Kasumi-1 (cell line): Measurements from ENCODE around the gene LAMC2.
"Not testable (repeated sequence)": the region's sequence is repeated elsewhere in the genome, so short reads cannot be mapped to it uniquely, and the experiment has no call there.

ENCODE experiments used
- DNase-seq, 2 experiments: peaks; one replicate each; lab custom pipeline; 2025; lab: John Stamatoyannopoulos, UW

The LAMC2 gene

DNA sequence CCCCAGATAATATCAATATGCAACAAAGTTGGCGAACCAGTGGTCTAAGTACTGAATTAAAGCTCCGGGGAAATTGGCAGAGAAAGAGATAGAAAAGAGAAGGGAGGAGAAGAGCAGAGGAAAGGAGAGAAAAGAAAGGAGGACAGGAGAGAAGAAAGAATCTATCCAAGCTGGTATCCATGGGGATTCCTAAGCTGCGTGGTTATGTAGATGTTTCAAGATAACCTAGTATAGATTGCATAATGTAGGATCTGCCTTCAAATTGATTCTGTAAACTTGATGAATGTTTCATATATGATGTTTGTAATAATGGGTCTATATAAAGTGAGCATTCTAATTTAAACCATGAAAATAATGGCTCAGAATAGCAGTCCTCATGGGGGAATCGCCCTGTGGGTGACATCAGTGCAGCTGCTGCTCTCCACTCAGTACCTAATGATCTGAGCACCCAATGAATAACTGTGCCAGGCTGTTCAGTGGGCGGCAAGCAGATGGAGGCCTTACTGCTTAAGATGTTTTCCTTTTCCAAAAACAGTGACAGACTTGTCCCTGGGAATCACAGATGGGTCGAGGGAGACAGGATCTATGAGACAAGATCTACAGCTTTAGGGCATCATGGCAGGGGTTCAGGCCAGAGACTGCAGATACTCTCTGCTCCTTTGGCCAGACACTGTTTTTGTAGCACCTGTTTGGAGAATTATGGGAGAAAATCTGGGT lies 78.0 kb downstream of the LAMC2 start:
- no peak for DNase-seq

DNA sequence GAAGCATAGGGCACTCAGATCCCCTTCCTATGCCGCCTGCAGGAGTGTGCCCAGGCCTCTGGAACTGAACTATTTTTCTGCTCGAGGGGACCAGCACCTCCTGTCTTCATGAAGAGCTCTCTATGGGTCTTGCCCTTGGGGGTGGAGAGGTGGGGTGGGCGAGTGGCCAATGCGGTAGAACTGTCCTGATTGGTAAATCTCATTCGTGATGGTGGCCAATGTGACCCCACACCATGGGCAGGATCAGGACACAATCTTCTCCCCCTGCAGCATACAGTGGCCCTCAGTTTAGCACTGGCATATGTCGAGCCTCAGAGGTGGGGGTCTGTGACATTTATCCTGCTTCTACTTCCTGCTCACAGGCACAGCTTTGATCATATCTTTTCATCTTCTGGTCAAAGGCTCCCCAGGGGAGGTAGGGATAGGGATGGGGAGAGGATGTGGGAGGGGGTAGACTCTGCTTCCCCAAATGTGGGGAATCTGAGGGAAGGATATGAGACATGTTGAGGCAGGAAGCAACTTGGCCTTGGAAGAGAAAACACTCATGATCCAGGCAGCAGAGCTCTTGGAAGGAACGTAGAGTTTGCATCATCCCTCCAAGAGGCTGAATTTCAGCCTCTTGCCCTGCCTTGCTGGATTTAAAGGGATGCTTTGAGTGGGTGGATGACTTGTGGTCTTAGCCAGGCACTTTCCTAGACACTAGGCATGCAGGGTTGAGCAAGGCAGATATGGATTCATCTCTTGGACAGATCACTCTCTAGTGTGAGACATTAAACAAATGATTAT lies 81.8 kb downstream of the LAMC2 start:
- DNase-seq, result no peak

DNA sequence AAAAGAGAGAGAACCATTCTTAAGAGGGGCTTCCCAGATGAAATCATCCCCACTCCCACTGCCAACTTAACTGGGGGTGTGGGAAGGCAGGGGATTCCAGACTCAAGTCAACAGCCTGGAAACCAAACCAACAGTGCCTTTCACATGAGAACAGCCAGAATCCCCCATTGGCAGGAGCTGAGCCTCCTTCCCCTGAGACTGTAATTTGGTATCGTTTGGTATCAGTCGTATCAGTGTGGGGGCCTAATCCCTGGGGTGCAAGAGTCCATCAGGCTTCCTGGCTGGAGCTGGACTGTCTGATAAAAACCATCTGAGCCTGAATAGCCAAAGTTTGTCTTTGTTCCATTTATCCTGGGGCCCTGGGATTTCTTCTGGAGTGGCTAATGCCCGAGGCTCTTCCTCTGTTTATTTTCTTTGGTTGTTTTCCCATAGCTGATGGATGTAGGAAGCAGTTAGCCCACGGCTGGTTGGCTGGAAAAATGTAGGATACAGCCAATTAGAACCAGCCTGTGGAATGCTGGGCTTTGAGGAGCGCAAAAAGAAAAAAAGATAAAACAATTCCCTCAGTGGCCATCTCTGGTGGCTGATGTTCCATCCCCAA lies 84.6 kb downstream of the LAMC2 start:
- DNase-seq, result no peak

DNA sequence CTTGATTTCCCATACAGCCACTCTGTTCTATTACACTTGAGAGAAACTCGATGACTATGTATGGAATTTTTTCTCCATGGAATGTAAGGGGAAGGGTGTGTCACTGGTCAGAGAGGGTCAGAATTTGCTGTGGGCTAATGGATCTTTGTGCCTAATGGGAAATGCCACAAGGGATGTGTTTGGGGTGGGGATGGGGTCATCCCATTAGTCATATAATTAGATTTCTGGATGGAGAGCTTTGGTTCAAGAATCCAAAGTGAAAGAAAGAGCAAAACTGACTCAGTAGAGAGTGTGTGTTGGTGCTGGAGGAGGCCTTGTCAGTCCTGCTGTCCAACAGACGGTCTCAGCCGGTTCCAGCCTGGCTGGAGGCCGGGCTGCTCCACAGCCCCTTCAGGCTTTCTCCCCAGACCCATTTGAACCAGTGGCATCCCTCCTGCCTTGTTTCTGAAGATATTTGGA lies 86.4 kb downstream of the LAMC2 start:
- DNase-seq, result no peak

DNA sequence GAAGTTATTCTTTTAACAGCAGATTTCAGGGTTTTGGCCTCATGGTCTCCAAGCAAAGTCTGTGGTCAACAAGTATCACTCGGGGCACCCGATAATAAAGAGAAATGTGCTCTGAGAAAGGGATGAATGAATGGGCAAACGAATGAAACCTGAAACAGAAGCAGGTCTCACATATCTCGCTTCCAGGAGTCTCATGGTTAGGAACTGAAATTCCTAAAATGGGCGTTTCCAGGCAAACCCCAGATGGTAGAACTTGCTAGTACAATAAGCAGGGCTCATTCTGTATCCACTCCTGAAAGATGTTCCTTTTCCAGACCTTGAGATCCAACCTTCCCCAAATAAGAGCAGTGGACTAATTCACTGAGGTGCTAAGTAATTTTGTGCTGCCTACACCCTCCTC lies 87.2 kb downstream of the LAMC2 start:
- no peak for DNase-seq

DNA sequence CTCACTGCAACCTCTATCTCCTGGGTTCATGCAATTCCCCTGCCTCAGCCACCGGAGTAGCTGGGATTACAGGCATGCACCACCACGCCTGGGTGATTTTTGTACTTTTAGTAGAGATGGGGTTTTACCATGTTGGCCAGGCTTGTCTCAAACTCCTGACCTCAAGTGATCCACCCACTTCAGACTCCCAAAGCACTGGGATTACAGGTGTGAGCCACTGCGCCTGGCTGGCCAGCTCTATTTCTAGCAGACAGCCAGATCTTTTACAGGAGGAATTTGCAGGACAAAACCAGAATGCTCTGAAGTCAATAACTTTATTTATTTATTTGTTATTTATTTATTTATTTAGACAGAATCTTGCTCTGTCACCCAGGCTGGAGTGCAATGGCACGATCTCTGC lies 87.9 kb downstream of the LAMC2 start:
- DNase-seq, result not testable (repeated sequence)

DNA sequence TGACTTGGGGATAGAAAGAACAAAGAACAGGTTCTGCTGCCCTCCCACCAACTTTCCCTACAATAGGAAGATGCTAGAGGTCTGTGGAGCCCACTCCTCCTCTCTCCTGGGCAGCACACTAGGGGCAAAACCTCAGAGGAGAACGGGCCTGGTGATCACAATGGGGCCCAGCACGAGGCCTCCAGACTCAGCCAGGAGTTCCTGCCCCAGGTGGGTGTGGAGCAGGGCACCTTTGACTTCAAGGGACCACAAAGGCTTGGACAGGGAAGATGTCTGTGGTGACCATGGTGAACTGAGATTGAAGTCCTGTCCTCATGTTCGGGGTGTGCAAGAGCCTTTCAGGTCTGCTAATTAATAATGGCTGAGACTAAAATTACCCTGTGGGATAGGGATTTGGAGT lies 88.8 kb downstream of the LAMC2 start:
- no peak for DNase-seq

DNA sequence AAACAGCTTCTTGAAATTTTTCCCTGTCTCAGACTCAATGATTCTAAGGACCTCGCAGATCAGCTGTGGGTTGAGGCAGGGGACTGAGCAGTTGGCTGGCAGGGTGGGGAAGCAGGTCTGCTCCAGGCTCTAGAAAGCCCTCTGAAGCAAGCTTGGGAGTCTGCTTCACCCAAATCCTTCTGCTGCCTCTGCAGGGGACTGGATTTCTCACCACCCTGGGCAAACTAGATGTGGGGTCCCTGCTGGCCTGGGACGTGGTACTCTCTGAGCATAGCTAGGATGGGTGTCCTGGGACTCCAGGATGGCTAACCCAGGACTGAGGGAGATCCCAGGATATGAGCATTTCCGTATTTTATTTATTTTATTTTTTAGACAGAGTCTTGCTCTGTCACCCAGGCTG lies 89.3 kb downstream of the LAMC2 start:
- no peak for DNase-seq

DNA sequence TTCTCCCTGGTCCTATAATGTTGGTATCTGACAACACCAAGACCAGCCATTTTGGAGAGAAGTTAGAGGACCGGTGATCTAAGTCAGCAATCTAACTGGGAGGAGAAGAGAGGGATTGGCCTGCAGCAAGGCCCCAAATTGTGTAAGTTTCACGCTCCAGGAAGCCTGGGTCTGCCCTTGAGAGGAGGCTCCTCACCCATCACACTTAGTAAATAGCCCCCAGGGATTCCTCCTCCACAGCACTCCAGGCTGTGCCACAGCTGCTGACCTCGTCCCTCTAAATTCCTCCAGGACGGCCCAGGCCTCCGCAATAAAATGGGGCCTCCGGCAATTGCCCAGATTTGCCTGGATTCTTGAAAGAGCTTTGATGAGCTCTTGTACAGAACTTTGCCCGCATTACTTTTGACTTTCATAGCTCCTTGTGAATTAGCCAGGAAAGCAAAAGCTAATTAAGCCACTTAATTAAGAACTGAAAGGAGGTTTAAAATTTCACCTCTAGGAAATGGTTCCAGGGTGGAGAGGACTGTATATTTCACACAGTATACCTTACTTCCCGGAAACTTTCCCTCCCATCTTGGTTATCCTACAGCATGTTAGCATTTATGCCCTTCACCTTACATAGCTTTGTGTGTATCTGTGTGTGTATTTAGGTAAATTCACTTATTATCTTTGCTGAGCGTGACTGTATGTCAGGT lies 90.5 kb downstream of the LAMC2 start:
- DNase-seq, result no peak

DNA sequence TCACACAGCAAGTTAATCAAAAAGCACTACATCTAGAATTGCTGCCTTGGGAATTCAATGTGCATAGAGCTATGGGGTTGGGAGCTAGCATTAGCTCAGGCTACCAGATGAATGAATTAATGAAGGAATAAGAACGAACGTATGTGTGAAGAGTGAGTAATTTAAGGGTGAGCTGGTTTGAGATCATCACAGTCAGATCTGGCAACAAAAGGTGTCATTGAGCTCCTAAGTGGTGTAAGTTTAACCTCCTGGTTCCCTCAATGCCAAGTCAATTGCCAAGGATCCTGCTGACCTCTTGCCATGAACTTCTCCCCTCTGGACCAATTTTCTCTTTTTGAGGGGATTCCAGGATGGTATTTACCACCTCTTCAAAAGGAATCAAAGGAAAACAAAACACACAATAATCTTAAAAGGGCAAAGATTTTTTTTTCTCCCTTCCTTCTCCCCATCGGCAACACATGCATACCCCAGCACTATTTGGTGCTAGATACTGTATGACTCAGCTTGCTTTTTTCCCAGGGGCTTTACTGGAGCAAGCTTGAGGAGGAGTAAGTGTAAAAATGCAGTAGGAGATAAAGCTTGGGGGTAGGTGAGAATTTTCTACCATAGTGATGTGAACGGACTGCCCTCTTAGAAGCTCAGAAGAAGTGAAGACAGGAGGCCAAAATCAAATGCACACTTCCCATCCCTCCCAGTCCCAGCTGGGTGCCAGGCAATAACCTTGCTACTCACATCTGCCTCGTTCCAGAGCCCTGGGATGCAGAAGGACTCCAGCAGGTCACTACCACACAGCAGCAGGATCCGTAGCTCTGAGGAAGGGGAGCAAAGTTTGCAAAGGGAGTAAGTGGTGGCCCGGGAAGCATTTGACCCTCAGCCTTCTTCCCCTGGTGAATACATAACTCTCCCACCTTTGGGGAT lies 92.0 kb downstream of the LAMC2 start:
- DNase-seq, result no peak

DNA sequence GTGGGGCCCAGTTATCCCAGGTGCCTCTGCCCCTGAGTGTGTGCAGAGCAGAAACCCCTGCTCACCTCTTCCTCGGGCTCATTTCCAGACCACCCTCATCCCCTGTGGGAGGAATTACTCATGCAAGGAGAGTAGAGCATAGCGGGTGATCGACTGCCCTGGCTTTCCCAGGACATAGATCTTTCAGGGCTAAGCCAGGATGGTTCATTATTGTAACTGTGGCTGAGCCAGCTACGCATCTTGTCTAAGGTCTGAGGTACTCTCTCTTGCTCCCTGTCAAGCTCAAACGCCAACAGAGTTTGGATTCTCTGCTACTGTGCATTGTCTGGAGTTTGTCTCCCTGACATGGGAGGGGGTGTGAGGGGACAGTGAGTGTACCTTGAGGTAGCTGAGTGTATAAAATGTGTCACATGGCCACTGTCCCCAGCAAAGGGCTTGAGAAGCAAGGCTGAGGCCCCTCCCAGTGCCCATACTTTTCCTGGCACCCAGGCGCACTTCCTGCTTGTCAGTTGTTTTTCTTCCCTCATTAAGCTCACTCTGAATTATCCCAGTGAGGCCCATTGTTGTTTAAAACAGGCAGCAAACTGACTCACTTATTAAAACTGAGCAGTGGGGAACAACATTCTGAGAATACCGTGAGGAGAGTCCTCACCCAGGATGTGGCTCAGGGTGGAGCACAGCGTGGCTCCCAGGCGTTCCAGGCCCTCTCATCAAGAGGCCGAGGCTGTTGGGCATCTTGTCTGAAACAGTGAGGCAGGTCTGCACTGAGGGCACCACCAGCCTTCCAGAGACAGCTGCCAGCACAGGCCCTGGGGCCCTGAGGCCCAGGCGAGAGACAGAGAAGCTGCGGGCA lies 92.9 kb downstream of the LAMC2 start:
- DNase-seq, result no peak

DNA sequence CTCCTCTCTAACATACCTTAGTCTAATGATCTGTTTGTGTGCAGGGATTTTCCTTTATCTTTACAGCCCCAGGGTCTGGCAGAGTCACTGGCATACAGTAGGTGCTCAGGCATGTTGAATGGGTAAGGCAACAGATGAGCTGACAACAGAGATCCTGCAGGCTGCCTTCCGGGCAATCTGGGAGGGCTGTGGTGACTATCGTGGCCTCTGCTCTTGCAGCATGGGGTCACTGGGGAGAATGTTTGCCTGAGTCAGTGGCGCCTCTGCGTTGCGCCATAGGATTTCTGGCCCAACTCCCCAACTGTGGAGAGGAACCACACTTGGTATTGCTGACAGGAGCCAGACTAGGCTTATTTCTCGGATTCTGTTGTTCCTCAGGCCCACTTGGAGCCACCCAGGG lies 93.8 kb downstream of the LAMC2 start:
- DNase-seq, result no peak

DNA sequence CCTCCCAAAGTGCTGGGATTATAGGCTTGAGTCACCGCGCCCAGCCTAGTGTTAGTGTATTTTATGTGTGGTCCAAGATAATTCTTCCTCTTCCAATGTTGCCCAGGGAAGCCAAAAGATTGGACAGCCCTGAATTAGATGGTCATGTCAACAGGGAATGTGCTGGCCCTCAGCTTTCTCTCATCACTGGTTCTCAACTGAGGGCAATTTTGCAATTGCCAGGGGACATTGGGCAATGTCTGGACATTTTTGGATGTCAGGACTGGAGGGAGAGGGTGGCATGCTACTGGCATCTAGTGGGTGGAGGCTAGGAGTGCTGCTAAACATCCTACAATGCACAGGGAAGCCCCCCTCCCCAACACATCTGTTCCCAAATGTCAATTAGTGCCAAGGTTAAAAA lies 95.0 kb downstream of the LAMC2 start:
- DNase-seq, result no peak

DNA sequence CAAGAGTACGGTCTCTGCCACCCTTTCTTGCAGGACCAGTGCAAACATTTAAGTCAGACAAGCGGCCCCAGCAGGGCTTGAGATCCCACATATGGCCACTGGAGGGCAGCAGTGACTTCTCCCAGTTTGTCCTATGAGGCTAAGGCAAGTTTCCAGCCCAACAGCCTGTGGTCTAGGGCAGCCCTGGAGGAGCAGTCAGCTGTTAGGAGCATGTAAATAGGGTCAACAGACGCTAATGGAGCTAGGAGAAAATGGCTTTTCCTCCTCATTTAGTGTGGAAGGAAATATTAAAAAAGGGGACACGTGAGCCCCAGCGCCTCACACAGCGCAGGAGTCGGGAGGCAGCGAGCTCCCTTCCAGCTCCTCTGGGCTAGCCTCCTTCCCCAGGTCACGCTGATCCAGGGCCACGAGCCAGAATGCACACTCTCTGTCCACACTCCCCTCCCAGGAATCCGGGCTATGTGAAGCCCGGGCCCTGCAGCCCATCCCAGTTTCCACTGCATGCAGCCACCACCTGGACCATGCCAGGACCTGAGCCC lies 95.6 kb downstream of the LAMC2 start:
- peak; percentile 79 to 84 for DNase-seq

DNA sequence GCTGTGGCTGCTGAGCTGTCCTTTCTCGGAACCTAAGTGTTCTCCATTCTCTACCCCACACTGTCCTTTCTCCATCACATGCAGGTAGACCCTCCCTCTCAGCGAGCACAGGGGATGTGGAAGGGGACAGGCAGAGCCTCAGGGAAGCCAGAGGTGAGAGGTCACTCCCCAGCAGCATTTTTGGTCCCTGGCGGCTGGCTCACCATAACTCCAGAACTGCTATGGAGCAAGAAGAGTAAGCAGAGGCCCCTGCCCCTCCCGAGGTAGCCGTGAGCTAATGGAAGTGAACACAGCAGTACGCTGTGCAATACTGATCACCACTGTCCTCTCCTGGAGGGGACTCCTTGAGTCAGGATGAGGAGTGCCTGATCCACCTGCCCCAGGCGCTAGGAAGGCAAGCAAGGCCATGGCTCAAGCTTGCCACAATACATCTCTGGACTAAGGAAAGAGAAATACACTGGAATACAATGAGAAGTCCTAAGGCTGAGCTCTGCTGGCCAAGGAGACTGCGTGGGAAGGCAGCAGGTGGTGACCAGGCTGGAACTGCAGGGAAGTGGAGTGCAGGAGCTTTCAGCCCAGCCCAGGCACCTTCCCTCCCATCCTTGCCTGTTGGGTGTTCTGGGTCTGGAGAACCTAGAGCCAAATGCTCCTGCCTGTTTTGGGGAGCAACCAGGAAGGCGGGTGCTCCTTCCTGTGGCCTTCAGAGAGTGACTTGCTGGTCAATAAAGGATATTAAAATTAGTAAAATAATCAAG lies 96.2 kb downstream of the LAMC2 start:
- DNase-seq, result no peak

DNA sequence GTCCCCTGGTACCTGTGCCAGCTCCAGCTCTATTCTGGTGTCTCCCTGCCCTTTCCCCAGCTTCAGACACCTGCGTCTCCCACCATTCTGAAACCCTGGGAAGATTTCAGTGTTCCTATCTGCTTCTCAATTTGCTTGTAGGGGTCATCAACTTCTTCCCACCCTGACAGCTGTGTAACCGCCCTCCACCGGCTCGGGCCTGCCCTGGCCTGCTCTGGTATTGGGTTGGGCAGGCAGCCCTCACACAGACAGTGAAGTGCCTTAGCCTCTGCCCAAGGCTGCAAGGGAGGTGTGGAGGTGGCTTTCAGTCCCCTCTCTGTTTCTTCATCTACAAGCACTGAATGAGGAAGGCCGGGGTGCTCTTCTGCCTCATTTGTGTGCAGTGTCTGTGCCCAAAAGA lies 97.2 kb downstream of the LAMC2 start:
- DNase-seq, result no peak

DNA sequence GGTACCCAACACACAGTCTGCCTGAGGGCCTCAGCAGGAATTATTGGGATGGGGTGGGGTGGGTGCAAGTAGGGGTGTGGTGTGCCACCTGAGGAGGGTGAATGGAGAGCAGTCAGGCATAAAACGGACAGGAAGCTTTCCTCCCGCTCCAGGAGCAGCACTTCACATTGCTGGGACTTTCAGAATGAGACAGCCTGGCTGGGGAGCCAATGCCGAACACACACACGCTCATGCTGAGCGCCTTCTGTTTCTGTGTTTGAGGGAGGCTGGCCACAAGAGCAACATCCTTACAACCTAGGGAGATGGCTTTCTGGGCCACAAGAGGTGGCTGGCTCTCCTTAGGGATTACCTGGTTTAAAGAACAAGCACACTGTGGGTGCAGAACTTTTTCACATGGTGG lies 98.0 kb downstream of the LAMC2 start:
- DNase-seq, result no peak

DNA sequence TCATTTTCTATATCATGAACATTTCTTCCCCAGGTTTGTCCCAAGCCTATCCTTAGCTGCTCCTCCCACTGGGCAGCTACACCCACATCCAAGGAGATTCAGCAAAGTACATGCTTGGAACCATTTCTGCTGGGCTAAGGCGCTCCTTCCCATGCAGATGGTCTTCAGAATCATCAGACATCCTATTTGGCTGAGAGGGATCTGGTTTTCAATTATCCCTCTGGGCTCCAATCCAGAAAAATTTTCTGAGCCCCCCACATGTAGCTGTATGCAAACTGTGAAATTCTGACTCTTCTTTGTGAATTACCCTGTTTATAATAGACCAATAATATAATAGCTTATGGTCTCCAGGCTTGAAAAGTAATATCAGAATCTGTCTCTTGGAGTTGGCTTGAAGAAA lies 99.2 kb downstream of the LAMC2 start:
- DNase-seq, result no peak

DNA sequence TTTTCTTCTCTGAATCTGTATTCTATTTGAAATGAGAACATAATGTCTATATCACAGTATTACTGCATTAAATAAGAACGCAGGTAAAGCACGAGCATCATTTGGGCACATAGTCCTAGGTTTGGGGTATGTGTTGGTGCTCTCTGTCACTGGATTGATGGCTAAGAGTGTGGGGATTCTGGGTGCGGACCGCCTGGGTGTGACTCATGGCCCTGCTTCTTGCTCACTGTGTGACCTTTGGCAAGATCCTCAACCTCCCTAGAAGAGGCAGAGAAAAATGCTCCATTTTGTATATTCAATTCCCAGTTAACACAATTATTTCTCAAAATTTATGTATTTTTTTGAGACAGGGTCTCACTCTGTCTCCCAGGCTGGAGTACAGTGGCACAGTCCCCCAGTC lies 99.7 kb downstream of the LAMC2 start:
- no peak for DNase-seq
